Measurements from ENCODE around the gene DNAJA2. TPM values are rescaled to one million over a fixed set of nuclear protein-coding genes. Genes with fewer than 3 reads are reported as not detected.

Gene DNAJA2
- total RNA-seq, 1 experiment from 2014 or later, result 101 TPM

GRCh38 chr16:46975165-46975564 is 1.7 kb upstream of the DNAJA2 start (continued):
- TF ChIP-seq NR1H2 (CRISPR knock-in tag; IDR thresholded peaks at IDR 0.05) (no peak), RORB (CRISPR knock-in tag; IDR thresholded peaks at IDR 0.05) (no peak)

GRCh38 chr16:46974352-46974751 is 878 bp upstream of the DNAJA2 start:
- no peak for DNase-seq (ENCODE audit: low spot score)
- Mint-ChIP-seq H3K27me3 (ENCODE audit: low read depth) (no peaks in the 10 kb centered on the region), H3K27ac (peak overlapping the region; percentile 90), H3K4me1 (peaks cover 46% of the 10 kb centered on the region), H3K9me3 (no peaks in the 10 kb centered on the region), H3K36me3 (peaks cover 22% of the 10 kb centered on the region), H3K4me3 (peak overlapping the region; percentile 84)
- TF ChIP-seq ELF4 (CRISPR knock-in tag; IDR thresholded peaks at IDR 0.05; ENCODE audit: low read depth) (no peak), SMAD4 (CRISPR knock-in tag; IDR thresholded peaks at IDR 0.05) (no peak), USF1 (CRISPR knock-in tag; IDR thresholded peaks at IDR 0.05) (no peak), TP53 (CRISPR knock-in tag; IDR thresholded peaks at IDR 0.05) (no peak), ZNF671 (CRISPR knock-in tag; IDR thresholded peaks at IDR 0.05) (no peak), ZNF281 (CRISPR knock-in tag; IDR thresholded peaks at IDR 0.05) (no peak), FOXP4 (CRISPR knock-in tag; IDR thresholded peaks at IDR 0.05) (no peak), SP1 (CRISPR knock-in tag; conservative IDR thresholded peaks at IDR 0.05) (no peak)
- POLR2A ChIA-PET, result interaction anchor here (0.7 to 1.0 kb wide), 2 partner anchors 57 to 73 kb away, joined by 3 read pairs; no protein-coding TSS in a partner anchor
- no peak for ATAC-seq
- CTCF ChIA-PET, result interaction anchor here (0.9 to 1.9 kb wide), 5 partner anchors 24 to 169 kb away, joined by 3 to 9 read pairs (median 4); partner anchors contain the start of gene NETO2

- no peaks in the 10 kb centered on the region for H3K27me3 Mint-ChIP-seq (ENCODE audit: low read depth)
- ATAC-seq, result no peak; the same call in 1 of the 2 replicates
- no peaks in the 10 kb centered on the region for H3K9me3 Mint-ChIP-seq
- no peak for DNase-seq (ENCODE audit: low spot score)
- H3K36me3 Mint-ChIP-seq, result peaks cover 26% of the 10 kb centered on the region
- peak overlapping the region; percentile 90 for H3K27ac Mint-ChIP-seq
- peak overlapping the region; percentile 84 for H3K4me3 Mint-ChIP-seq
- ChIA-PET POLR2A (interaction anchor here (0.7 to 1.4 kb wide), 4 partner anchors 56 to 170 kb away, joined by 3 to 5 read pairs (median 3); partner anchors contain the start of gene NETO2), CTCF (interaction anchor here (0.9 to 2.4 kb wide), 6 partner anchors 23 to 170 kb away, joined by 3 to 11 read pairs (median 5); partner anchors contain the start of gene NETO2)
- peaks cover 50% of the 10 kb centered on the region for H3K4me1 Mint-ChIP-seq
- TF ChIP-seq NFYB (CRISPR knock-in tag; conservative IDR thresholded peaks at IDR 0.05; ENCODE audit: low read depth) (no peak), RELA (CRISPR knock-in tag; IDR thresholded peaks at IDR 0.05; ENCODE audit: borderline replicate concordance) (no peak), ZBTB21 (CRISPR knock-in tag; IDR thresholded peaks at IDR 0.05; ENCODE audit: borderline replicate concordance) (no peak), GRHL2 (CRISPR knock-in tag; IDR thresholded peaks at IDR 0.05; ENCODE audit: insufficient replicate concordance, severe bottlenecking) (no peak), JUN (CRISPR knock-in tag; IDR thresholded peaks at IDR 0.05) (0 out of 2 replicates have a peak, but pooled peaks have one; percentile 4), OVOL2 (CRISPR knock-in tag; IDR thresholded peaks at IDR 0.05; ENCODE audit: borderline replicate concordance) (no peak), E2F4 (CRISPR knock-in tag; IDR thresholded peaks at IDR 0.05; ENCODE audit: borderline replicate concordance, low read depth) (no peak), SP1 (CRISPR knock-in tag; conservative IDR thresholded peaks at IDR 0.05) (no peak), MLX (CRISPR knock-in tag; IDR thresholded peaks at IDR 0.05) (no peak), MAX (CRISPR knock-in tag; IDR thresholded peaks at IDR 0.05) (0 out of 2 replicates have a peak, but pooled peaks have one; percentile 5), ZNF232 (CRISPR knock-in tag; IDR thresholded peaks at IDR 0.05) (no peak), ETV6 (CRISPR knock-in tag; IDR thresholded peaks at IDR 0.05) (no peak), PRDM15 (CRISPR knock-in tag; IDR thresholded peaks at IDR 0.05) (no peak), FOXK1 (CRISPR knock-in tag; IDR thresholded peaks at IDR 0.05) (no peak)
Measured at GRCh38 chr16:46973996-46974324, 486 bp upstream of the DNAJA2 start.

Data from WTC11 (cell line).